GM04504 (cell line): ENCODE measurements around the gene SHF.

Experiments
- DNase-seq: peaks from one replicate; pipeline ENCODE4 v3.0.0-alpha.2; 2012; ENCODE audit warnings: low read depth

The SHF gene

GRCh38 chr15:45169608-45170480, 17.9 kb downstream of the SHF start:
- DNase-seq: no peak

- DNase-seq: no peak
These were observed 18.8 kb downstream of the SHF start for GRCh38 chr15:45168751-45169551.

- DNase-seq: no peak
These were observed 19.5 kb downstream of the SHF start for GRCh38 chr15:45168286-45168685.

- DNase-seq: no peak
These were observed 20.0 kb downstream of the SHF start for GRCh38 chr15:45167631-45168205.

GRCh38 chr15:45166834-45167630, 20.7 kb downstream of the SHF start:
- DNase-seq: peak; percentile 70

GRCh38 chr15:45165536-45165935, 22.2 kb downstream of the SHF start:
- no peak for DNase-seq

GRCh38 chr15:45164914-45165313, 22.9 kb downstream of the SHF start:
- DNase-seq: no peak

- no peak for DNase-seq
These were observed 24.3 kb downstream of the SHF start for GRCh38 chr15:45163508-45163856.

- peak; percentile 58 for DNase-seq
These were observed 24.8 kb downstream of the SHF start for GRCh38 chr15:45162771-45163507.

GRCh38 chr15:45161666-45162065, 26.1 kb downstream of the SHF start:
- DNase-seq: no peak

GRCh38 chr15:45157974-45158373, 29.8 kb downstream of the SHF start:
- peak; percentile 66 for DNase-seq

- peak; percentile 40 for DNase-seq
These were observed 30.9 kb downstream of the SHF start for GRCh38 chr15:45156744-45157455.

- no peak for DNase-seq
These were observed 32.0 kb downstream of the SHF start for GRCh38 chr15:45155739-45156138.

- no peak for DNase-seq
These were observed 35.6 kb downstream of the SHF start for GRCh38 chr15:45151998-45152828.

- no peak for DNase-seq
These were observed 36.8 kb downstream of the SHF start for GRCh38 chr15:45150997-45151396.

GRCh38 chr15:45150481-45150880, 37.3 kb downstream of the SHF start:
- DNase-seq: no peak

- no peak for DNase-seq
These were observed 38.7 kb downstream of the SHF start for GRCh38 chr15:45149060-45149459.

- no peak for DNase-seq
These were observed 39.4 kb downstream of the SHF start for GRCh38 chr15:45148076-45149059.

- no peak for DNase-seq
These were observed 40.2 kb downstream of the SHF start for GRCh38 chr15:45147606-45148005.
